ENCODE measurements around the gene OTUD5.

- TF ChIP-seq POLR2A (IDR thresholded peaks at IDR 0.05) (no peak), EP300 (IDR thresholded peaks at IDR 0.05) (no peak)
- TF ChIP-seq, protein P1, sequence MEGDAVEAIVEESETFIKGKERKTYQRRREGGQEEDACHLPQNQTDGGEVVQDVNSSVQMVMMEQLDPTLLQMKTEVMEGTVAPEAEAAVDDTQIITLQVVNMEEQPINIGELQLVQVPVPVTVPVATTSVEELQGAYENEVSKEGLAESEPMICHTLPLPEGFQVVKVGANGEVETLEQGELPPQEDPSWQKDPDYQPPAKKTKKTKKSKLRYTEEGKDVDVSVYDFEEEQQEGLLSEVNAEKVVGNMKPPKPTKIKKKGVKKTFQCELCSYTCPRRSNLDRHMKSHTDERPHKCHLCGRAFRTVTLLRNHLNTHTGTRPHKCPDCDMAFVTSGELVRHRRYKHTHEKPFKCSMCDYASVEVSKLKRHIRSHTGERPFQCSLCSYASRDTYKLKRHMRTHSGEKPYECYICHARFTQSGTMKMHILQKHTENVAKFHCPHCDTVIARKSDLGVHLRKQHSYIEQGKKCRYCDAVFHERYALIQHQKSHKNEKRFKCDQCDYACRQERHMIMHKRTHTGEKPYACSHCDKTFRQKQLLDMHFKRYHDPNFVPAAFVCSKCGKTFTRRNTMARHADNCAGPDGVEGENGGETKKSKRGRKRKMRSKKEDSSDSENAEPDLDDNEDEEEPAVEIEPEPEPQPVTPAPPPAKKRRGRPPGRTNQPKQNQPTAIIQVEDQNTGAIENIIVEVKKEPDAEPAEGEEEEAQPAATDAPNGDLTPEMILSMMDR (IDR thresholded peaks at IDR 0.05), result no peak
Observed at GRCh38 chrX:48989483-48989882, 32.1 kb upstream of the OTUD5 start.
